NCI-H1417 (cell line): ENCODE data around the gene LCNL1.
"Not testable (repeated sequence)": the region's sequence is repeated elsewhere in the genome, so short reads cannot be mapped to it uniquely, and the experiment has no call there.

Source experiments
- DNase-seq, 3 experiments: peaks; one replicate each; lab custom pipeline; 2025; lab: John Stamatoyannopoulos, UW

Gene LCNL1

DNA sequence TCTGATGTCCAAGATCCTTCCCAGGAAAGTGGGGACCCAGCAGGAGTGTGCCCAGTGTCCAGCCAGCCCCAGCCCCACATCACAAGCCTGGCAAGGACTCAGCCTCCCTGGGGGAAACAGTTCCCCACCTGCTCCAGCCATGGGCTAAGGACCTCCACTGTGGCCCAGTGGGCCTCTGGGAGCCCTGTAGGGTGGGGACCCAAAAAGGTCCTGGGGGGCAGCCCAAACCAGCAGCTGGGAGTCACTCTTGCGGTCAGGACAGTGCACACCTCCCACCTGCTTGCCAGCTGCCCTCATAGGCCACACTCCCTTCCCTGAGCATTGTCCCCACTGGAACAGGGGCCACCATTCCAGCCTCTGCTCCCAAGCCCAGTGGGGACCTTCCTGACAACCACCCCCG is 43.6 kb downstream of the LCNL1 start:
- DNase-seq: no peak

DNA sequence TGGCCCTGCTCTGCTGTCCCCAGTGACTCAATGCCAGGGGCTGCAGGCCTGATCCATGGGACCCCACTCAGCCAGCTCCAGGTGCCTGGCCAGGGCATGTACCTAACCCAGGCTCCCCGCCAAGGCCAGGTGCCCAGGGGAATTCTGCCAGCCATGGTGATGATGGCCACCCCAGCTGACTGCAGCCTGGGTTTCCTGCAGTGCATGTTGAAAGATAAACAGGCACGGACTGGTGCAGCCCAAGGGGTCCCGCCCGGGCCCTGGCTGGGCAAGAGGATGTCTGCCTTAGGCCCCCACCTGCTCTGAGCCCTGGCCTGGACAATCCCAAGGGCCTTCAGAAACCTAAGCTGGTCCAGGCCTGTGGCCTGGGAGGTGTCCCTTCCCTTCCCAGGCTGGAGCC is 44.0 kb downstream of the LCNL1 start:
- DNase-seq: no peak

DNA sequence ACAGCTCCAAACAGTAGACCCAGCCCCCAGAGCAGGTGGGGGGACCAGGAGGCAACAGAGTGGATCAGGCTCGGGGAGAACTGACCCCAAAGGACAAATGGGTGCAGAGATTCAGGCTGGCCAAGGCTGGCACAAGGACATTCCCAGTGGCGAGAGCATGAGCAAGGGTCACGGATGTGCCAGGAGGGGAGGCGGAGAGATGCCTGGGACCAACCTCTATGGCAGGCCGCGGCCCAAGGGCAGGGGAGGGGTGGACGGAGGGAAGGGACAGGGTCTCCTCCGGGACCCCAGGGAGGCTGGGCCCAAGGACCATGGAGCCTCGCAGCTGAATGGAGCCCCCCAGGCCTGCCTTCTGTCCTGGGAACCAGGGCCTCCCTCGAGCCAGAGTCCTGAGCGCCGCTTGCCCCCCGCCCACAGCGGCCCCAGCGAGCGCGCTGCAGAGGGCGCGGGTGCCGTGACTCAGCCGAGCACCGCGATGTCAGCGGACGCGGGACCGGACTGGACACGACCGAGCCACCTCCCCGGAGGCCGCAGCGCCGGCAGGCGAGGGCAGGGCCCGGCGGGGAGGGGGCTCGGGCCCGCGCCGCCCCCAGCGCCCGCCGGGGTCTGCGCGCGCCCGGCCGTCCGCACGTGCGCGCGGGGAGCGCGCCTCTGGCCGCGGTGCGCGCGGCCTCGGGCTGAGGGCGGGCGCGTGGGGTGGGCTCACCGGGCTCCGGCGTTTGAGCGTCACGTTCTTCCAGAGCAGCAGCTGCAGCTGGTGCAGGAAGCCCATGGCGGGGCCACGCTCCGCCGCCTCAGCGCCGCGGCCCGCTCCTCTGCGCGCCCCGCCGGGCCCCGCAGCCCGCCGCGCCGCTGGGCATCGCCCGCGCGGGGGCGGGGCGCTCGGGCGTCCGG is 44.8 kb downstream of the LCNL1 start, which contains the start of gene ABCA2:
Gene ABCA2, minus strand, starts transcription at position 869 of the 894 bp plus-strand sequence. Its CDS starts 97 bp downstream, at position 772.
- DNase-seq: peak; percentile 2 to 63 (median 57)

DNA sequence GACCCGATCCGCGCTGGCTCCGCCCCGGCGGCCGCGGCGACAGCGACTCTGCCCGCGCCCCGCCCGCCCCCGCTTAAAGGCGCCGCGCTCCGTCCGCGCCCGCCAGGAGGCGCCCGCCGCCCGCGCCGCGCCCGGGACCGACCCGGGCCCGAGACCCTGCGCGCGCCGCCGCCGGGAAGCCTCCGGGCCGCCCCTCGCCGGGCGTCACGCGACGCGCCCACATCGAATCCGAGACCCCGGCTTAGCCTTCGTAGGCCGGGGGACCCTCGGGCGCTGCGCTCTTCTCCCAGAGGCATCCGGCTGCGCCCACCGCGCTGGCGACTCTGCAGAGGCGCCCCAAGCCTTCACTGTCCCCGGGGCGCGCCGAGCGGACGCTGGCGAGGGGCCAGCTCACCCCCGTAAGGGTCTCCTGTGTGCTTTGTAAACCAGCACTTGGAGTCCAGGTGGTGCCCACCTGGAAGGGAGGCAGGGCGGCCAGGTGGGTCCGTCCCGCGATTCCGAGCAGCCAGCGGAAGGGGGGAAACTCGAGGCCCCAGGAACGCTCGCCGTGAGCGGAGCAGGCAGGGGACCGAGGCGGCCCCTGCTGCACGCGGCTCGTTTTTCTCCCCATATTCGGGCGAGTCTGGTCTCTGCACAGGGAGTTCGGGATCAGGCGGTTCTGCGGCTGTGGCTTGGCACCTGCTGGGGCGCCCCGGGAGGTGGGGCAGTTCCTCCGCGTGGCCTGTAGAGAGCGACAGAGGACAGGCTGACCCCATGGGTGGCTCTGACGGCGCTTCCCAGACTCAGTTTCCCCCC is 45.7 kb downstream of the LCNL1 start:
- DNase-seq: peak; percentile 66 to 83 (median 74)

DNA sequence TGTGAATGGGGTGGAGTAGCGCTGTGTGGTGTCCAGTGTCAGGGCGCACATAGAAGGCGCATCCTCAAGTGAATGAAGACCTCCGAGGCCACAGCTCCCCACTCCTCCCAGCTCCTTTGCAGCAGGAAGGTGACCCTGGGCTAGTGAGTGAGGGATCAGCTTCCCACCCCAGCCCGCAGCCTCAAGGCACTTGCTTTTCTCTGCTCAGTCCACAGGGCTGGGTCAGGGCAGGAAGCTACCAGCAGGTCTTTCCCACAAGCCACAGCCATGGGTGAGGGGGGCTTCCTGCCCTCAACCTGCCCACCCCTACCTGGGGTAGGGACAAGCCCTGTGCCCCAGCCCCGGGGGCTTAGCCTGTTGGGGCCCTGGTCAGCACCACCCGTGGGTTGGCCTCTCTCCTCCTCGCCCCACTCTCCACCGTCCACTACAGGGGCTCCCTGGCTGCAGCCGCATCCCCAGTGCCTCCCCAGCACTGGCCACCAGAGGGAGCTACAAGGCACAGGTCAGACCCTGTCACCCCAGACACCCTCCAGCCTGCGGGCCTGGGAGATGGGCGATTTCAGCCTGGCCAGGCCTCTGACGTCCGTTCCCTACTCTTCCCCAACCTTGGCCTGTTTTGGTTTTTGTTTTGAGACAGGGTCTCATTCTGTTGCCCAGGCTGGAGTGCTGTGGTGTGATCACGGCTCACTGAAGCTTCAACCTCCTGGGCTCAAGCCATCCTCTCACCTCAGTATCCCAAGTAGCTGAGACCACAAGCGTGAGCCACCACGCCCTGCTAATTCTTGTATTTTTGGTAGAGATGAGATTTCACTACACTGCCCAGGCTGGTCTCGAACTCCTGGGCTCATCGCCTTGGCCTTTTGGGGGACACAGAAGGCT is 46.5 kb downstream of the LCNL1 start:
- DNase-seq: peak; percentile 11 to 77 (median 67)

DNA sequence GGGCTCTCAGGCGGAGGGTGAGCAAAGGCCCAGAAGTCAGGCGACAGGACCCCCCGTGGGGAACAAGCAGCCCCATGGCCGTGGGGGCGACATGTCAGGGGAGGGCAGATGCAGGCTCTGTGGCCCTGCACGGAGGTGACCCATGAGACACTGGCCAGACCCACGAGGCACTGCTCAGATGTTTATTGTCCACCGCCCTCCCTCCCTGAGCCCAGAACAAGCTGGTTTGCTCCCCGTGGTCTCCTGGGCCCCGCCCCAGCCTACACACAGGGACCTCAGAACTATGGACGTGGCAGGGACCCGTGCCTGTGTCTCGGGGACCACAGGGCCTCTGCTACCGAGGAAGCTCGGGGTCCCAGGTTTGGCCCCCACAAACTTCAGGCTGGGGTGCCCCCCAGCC is 47.2 kb downstream of the LCNL1 start:
- DNase-seq: no peak

DNA sequence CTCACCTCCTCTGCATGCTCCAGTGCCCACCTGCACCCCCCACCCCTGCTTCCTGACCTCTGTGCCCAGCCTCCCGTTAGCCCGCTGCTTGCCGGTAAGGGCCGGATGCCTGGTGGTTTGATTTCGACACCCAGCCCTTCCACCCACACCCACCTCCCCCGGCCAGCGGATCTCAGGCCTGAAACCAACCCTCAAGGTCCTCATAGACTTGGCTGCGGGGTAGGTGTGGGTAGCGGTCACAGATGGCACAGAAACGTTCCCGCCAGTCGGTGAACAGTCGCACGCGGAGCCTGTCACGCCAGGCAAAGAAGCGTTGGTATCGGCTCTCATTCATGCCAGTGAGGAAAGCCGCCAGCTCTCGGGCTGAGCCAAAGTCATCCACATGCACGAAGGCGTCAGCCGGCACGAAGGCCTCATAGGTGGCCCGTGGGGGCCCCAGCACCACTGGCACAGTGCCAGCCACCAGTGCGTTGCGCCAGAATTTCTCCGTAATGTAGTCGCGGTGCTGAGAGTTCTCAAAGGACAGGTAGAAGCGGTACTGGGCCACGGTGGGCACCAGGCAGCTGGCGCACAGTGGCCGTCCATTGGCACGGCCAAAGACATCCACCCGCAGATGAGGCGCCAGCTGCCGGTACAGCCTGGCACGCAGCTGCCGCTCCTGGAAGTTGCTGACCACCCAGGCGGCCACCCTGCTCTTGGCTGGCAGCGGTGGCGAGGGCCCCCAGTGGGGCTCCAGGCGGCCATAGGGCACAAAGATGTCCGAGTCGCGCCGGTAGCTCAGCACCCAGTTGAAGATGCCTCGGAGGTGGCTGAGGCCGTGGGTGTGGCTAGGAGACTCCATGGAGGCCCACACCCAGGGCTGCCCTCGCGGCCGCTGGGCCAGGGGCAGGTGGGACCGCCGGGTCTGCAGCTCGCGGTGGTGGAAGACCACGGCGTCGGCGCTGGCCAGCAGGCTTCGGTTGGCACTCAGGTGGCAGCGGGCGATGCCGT is 48.0 kb downstream of the LCNL1 start:
- DNase-seq: no peak

DNA sequence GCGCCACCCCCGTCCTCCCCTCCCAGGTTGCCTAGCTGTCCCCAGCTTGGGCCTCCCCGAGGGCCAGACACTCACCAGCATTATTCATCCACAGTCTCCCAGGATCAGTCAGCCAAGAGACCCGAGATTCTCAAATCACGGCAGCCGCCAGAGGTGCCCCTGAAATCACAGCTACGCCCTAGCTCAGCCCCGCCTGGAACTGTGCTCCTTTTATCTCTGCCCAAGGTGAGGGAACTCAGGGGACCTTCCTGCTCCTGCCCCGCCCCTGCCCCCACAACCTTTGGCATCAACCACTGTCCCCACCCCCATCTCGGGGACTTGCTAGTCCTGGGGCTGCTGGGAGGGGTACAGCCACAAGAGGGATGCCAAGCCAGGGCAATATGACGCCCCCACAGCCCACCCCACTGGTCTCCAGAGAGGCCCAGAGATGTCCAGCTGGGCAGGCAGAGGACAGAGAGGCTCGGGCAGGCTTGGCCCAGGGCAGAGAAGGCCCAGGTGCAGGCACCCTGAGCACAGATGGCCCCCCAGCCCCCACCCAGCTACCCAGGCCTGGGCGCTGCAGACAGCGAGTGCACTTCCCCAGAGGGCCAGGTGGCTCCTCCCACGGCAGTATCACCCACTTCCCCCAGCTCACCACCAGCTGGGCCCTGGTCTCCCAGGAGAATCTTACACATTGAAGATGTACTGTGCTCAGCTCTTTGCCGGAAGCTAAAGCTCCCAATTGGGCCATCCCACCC is 49.3 kb downstream of the LCNL1 start, which contains the start of gene FUT7:
Gene FUT7, minus strand, starts transcription at position 185 of the 737 bp plus-strand sequence. Its CDS starts 97 bp downstream, at position 88.
- no peak for DNase-seq

DNA sequence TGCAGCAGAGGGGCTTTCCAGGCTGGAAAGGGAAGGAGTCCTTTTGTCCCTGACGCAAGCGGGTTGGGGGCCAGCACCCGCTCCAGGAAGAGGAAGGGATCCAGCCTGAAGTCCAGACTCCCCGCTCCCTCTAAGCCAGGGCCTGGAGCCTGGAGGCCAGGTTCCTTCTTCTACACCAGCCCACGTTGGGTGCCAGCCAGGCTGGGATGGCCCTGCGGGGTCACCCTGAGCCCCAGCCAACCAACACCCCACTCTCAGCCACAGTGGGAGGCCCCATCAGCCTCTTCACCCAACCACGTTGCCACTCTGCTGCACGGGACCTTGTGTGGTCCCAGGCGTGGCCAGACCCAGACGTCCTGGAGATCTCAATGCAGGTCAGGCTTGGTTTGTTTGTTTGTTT is 50.1 kb downstream of the LCNL1 start:
- no peak for DNase-seq

DNA sequence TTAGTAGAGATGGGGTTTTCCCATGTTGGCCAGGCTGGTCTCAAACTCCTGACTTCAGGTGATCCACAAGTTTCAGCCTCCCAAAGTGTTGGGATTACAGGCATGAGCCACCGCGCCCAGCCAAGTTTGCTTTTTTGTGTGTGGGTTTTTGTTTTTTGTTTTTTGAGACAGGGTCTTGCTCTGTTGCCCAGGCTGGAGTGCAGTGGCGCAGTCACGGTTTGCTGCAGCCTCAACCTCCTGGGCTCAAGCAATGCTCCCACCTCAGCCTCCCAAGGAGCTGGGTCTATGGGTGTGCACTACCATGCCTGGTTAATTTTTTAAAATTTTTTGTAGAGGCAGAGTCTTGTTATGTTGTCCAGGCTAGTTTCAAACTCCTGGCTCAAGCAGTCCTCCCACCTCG is 50.7 kb downstream of the LCNL1 start:
- not testable (repeated sequence) for DNase-seq

DNA sequence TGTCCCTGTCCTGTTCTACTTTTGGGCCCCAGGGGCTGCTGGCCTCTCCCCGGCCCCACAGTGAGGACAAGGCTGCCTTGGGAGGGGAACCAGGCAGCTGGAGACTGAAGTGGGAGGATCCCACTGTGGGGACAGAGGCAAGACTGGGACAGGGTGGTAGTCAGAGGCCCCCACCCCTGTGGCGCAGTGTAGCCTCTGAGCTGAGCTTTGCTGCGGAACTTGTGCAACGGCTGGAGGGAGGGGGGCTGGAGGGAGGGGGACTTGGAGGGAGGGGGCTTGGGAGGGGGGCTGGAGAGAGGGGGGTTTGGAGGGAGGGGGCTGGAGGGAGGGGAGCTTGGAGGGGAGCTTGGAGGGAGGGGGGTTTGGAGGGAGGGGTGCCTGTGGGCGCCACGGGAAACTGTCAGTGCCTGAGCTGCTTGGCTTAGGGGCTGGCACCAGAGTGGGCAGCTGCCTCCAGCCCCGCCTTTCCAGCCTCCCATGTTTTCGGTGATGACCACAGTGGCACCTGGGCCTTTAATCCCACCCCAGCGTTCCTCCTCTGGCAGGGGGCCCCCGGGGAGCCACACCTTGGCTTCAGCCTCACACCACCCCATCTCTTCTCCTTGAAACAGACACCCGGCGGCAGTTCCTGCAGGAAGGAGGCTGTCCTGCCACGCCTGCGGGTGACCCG is 51.4 kb downstream of the LCNL1 start:
- peak in 1 of 3 experiments; percentile 54 for DNase-seq

DNA sequence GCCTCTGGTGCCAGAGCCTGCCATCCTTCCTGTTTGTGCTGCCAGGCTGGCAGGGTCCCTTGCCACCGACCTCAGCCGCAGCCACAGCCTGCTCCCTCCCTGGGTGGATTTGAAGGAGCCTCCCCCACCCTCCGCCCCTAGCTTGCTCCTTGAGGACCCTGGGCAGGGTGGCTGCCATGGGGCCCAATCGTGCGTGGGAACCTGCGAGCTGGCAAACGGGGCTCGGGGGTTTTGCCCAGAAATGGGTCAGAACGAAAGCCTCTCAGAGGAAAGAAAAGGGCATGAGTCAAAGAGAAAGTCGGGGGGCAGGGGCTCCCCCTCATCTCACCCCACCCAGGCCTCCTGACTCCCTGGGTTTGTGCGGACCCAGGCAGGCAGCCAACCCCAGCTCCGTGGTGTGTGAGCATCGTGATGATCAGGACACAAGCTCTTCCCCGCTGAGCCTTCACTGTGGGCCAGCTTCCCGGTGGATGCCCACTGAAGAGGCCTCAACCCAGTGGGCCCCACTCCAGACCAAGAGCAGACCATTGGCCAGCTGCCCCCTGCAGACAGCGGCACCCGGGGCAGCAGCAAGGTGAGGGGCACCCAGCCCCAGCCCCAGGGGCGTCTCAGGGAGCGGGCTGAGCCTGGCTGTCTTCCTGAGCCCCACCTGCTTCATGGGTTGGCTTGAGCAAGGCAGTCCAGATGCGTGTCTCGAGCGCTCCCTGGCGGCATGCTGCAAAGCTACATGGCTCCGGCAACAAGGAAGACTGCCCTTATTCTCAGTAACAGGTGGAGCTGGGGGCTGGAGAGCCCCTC is 52.1 kb downstream of the LCNL1 start:
- peak; percentile 65 to 92 (median 84) for DNase-seq
